NCI-H526 treated with DMSO at 0.1 percent for 48 hours (cell line): ENCODE results near the gene ARHGAP10.

ENCODE experiments used
- DNase-seq: peaks from one replicate; lab custom pipeline; 2025; lab: John Stamatoyannopoulos, UW

Gene ARHGAP10

GRCh38 chr4:147768113-147768512 lies 36.2 kb downstream of the ARHGAP10 start:
- no peak for DNase-seq

- DNase-seq: no peak
These were observed 37.5 kb downstream of the ARHGAP10 start for GRCh38 chr4:147769386-147769785.

GRCh38 chr4:147770831-147771230 lies 38.9 kb downstream of the ARHGAP10 start:
- DNase-seq: no peak

GRCh38 chr4:147772056-147772455 lies 40.2 kb downstream of the ARHGAP10 start:
- DNase-seq: no peak

GRCh38 chr4:147772459-147772969 lies 40.6 kb downstream of the ARHGAP10 start:
- DNase-seq: no peak

- no peak for DNase-seq
These were observed 41.6 kb downstream of the ARHGAP10 start for GRCh38 chr4:147773261-147774184.

GRCh38 chr4:147776716-147777115 lies 44.8 kb downstream of the ARHGAP10 start:
- DNase-seq: no peak

GRCh38 chr4:147777456-147778091 lies 45.7 kb downstream of the ARHGAP10 start:
- no peak for DNase-seq

- no peak for DNase-seq
These were observed 47.1 kb downstream of the ARHGAP10 start for GRCh38 chr4:147778942-147779341.

GRCh38 chr4:147779451-147779850 lies 47.6 kb downstream of the ARHGAP10 start:
- DNase-seq: no peak

- no peak for DNase-seq
These were observed 48.4 kb downstream of the ARHGAP10 start for GRCh38 chr4:147780137-147780777.

- DNase-seq: no peak
These were observed 50.3 kb downstream of the ARHGAP10 start for GRCh38 chr4:147782087-147782781.

GRCh38 chr4:147785129-147785528 lies 53.2 kb downstream of the ARHGAP10 start:
- no peak for DNase-seq

GRCh38 chr4:147786031-147786430 lies 54.1 kb downstream of the ARHGAP10 start:
- DNase-seq: no peak

GRCh38 chr4:147786531-147786930 lies 54.6 kb downstream of the ARHGAP10 start:
- no peak for DNase-seq

- DNase-seq: no peak
These were observed 55.3 kb downstream of the ARHGAP10 start for GRCh38 chr4:147787204-147787603.

- DNase-seq: no peak
These were observed 56.9 kb downstream of the ARHGAP10 start for GRCh38 chr4:147788791-147789190.

GRCh38 chr4:147789596-147789995 lies 57.7 kb downstream of the ARHGAP10 start:
- no peak for DNase-seq

- no peak for DNase-seq
These were observed 58.5 kb downstream of the ARHGAP10 start for GRCh38 chr4:147790412-147790811.

- DNase-seq: no peak
These were observed 59.5 kb downstream of the ARHGAP10 start for GRCh38 chr4:147791341-147791740.

- no peak for DNase-seq
These were observed 60.0 kb downstream of the ARHGAP10 start for GRCh38 chr4:147791865-147792264.
